GM10847 (cell line): ENCODE results near the gene CDKN1C.

Experiments used
- POLR2A ChIP-seq: IDR thresholded peaks from 2 replicates; pipeline ENCODE4 v1.6.1; 2011; ENCODE audit not compliant: insufficient read length; ENCODE audit errors: extremely low read depth

CDKN1C gene

GRCh38 chr11:2839395-2839943 lies 46.1 kb downstream of the CDKN1C start:
- TF ChIP-seq POLR2A: no peak

- no peak for TF ChIP-seq POLR2A
These were observed 46.8 kb downstream of the CDKN1C start for GRCh38 chr11:2838676-2839294.

DNA sequence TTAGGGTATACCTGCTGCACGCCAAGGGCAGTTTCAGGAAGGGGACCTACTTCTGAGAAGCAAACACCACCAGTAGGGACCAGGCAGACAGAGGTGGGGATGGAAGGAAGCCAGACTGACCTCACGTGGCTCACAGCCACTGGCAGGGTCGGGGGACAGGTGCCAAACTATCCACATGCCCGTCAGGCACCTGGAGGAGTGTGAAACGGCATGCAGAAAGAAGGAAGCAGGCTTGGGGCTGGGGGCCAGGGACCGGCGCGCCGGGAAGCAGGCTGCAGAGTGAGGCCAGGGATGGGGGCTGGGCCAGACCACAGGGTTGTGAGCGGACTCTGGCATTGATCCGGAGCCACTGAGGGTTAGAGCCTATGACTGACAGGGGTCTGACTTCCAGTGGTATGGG lies 47.5 kb downstream of the CDKN1C start:
- TF ChIP-seq POLR2A: no peak

DNA sequence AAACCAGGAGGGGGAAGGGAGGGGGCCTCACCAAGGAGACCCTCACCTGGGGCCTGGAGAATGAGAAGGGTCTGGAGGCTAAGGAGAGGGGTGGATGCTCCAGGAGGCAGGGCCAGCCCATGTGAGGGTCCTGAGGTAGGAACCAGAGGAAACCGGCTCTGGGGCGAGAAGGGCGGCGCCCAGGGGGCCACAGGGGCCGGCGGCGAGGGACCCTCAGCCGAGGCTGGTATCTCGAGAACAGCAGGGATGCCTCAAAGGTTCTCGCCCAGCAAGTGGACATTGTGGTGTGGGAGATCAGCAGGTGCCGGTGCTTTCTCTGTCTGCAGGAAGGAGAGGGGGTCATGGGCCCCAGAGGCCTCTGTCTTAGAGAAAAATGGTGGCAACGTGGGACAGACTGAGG lies 47.9 kb downstream of the CDKN1C start:
- no peak for TF ChIP-seq POLR2A

- TF ChIP-seq POLR2A: no peak
These were observed 48.4 kb downstream of the CDKN1C start for GRCh38 chr11:2837096-2837601.

DNA sequence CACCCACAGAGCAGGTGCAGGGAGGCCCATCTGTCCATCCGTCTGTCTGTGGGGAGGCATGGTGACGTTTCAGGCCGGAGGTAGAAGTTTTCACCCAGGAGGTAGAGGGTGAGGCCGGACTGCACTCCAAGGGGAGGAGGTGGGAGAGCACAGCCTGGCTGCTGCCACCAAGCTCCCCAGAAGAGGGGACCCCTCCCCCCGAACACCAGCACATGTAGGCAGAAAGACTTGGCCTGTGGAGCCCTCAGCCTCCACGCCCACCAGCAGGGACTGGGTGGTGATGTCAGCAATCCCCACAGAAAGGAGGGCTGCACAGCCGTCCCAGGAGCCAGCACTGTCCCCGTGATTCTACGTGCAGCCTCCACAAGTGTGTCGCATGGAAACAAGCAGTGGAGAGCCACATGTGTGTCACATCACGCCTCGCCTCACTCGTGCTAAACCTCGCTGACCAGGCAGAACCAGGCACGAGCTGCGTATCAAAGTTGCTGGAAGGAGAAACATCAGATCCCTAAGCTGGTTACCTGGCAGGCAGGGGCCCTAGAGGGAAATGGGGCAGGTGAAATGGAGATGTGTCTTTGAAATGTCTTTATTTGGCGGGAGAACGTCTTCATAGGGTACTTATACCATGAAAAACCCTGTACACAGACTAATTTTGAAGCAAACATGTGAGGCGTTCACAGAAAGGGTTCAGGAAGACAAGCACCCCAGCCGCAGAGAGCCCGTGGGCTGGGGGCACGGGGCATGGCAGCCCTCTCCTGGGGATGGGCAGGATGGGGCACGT lies 49.1 kb downstream of the CDKN1C start:
- no peak for TF ChIP-seq POLR2A

GRCh38 chr11:2835751-2836150 lies 49.8 kb downstream of the CDKN1C start:
- no peak for TF ChIP-seq POLR2A

GRCh38 chr11:2835296-2835695 lies 50.3 kb downstream of the CDKN1C start:
- TF ChIP-seq POLR2A: no peak

DNA sequence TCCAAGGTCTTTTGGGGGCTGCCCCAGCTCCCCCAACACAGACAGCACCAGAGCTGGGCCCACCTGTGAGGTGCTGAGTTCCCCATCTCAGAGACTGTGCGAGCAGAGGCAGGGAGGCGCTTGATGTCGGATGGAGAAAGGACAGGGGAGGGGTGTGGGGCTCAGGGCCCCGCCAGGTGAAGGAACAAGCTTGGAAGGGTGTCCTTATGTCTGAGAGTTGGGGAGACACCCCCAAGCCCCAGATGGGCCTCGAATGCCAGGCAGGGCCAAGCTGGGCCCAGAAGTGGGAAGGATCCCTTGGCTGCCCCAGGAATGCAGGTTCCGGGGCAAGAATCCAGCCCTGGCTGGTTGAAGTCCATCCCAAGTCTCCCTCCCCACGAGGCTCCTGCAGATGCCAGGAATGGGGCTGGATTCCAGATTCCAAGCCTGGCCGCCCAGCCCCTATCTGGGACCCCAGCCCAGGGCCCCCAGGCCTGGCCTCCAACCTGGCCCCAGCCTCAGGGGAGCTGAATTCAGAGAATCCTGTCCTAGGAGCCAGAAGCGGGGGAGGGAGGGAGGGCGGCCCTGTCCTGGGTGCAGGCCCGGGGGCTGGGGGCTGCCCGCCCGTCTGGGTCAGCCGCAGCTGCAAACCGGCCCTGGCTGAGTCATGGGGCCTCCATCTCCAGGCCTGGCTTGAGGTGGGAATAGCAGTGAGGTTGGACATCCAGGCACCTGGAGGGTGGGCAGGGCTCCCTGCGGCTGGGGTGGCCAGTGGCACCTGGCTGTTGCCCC lies 50.9 kb downstream of the CDKN1C start:
- no peak for TF ChIP-seq POLR2A

- TF ChIP-seq POLR2A: no peak
These were observed 51.7 kb downstream of the CDKN1C start for GRCh38 chr11:2833716-2834502.
